H1 (cell line): Measurements from ENCODE around the gene SOX1. TPM values are rescaled to one million over a fixed set of nuclear protein-coding genes. Genes with fewer than 3 reads are reported as not detected.

Experiments
- CTCF ChIA-PET: fragments of 300-600 bp; sonication (Branson Sonifier 250); formaldehyde crosslinking; loops from one replicate; lab custom pipeline; 2021; ENCODE audit not compliant: partially characterized antibody; lab: Charles Lee
- POLR2A ChIA-PET: fragments of 300-600 bp; sonication (Branson Sonifier 250); formaldehyde crosslinking; loops from one replicate; lab custom pipeline; 2021; ENCODE audit warnings: inconsistent platforms; ENCODE audit not compliant: partially characterized antibody; lab: Charles Lee
- DNase-seq, 2 experiments: peaks; one replicate each; pipeline versions ENCODE4 v3.0.0 to v3.0.0-alpha.2; 2010 to 2022; ENCODE audit warnings: low spot score in 2 of 2, low read depth in 1 of 2, mixed read lengths in 1 of 2
- FAIRE-seq: peaks from 2 replicates; lab custom pipeline; 2011; peaks lifted over from hg19 to GRCh38; lab: Jason Lieb, UNC
- H2AFZ ChIP-seq: 2 replicates; pipeline ENCODE4 v1.8.1; 2012; ENCODE audit warnings: low read length, inconsistent platforms
- H2AK5ac ChIP-seq: 2 replicates; pipeline ENCODE4 v1.6.1; 2013; ENCODE audit warnings: low read depth, low read length
- H2BK120ac ChIP-seq: replicated peaks from 2 replicates; pipeline ENCODE3; 2013; ENCODE audit warnings: low read depth, low read length, inconsistent platforms
- H2BK12ac ChIP-seq: 2 replicates; pipeline ENCODE4 v1.6.1; 2013; ENCODE audit warnings: low read depth, low read length
- H2BK15ac ChIP-seq: 2 replicates; pipeline ENCODE4 v1.6.1; 2013; ENCODE audit warnings: low read length
- H2BK20ac ChIP-seq: 2 replicates; pipeline ENCODE4 v1.6.1; 2013; ENCODE audit warnings: low read length
- H2BK5ac ChIP-seq: 2 replicates; pipeline ENCODE4 v1.6.1; 2013; ENCODE audit warnings: low read depth, low read length
- H3K14ac ChIP-seq: 2 replicates; pipeline ENCODE4 v1.6.1; 2013; ENCODE audit warnings: inconsistent platforms; ENCODE audit not compliant: insufficient read length
- H3K18ac ChIP-seq: 2 replicates; pipeline ENCODE4 v1.6.1; 2013; ENCODE audit warnings: low read length; ENCODE audit errors: extremely low read depth
- H3K23ac ChIP-seq: 2 replicates; pipeline ENCODE4 v1.6.1; 2013; ENCODE audit warnings: inconsistent platforms; ENCODE audit not compliant: insufficient read length
- H3K23me2 ChIP-seq: 2 replicates; pipeline ENCODE4 v1.6.1; 2013; ENCODE audit warnings: low read depth, low read length
- H3K27ac ChIP-seq: 2 replicates; pipeline ENCODE4 v1.6.1; 2011; ENCODE audit warnings: low read depth, low read length, inconsistent platforms
- H3K27me3 ChIP-seq, 4 experiments: replicated peaks in 1 of 4; 1 replicate in 1 of 4; 2 replicates in 3 of 4; pipeline versions ENCODE4 v1.6.1 to v1.8.1; 2011 to 2013; ENCODE audit warnings: low read length in 3 of 4, mild to moderate bottlenecking in 3 of 4, inconsistent platforms in 2 of 4, mixed read lengths in 2 of 4, moderate library complexity in 1 of 4; ENCODE audit not compliant: control insufficient read depth in 3 of 4, insufficient read depth in 3 of 4; ENCODE audit errors: extremely low read depth in 1 of 4
- H3K36me3 ChIP-seq, 4 experiments: 2 replicates each; pipeline versions ENCODE4 v1.6.1 to v1.8.1; 2011 to 2013; ENCODE audit warnings: mild to moderate bottlenecking in 4 of 4, low read length in 3 of 4, moderate library complexity in 2 of 4, control low read depth in 1 of 4, inconsistent platforms in 1 of 4; ENCODE audit not compliant: insufficient read depth in 4 of 4, control insufficient read depth in 2 of 4
- H3K4ac ChIP-seq: replicated peaks from 2 replicates; pipeline ENCODE3; 2013; ENCODE audit warnings: low read length, low read depth, mixed read lengths, inconsistent platforms; ENCODE audit not compliant: insufficient read length
- H3K4me1 ChIP-seq, 4 experiments: replicated peaks in 1 of 4; 1 replicate in 1 of 4; 2 replicates in 3 of 4; pipeline versions ENCODE4 v1.6.1 to v1.8.1; 2011 to 2013; ENCODE audit warnings: low read length in 3 of 4, inconsistent platforms in 2 of 4, mixed read lengths in 1 of 4; ENCODE audit not compliant: insufficient read depth in 4 of 4, control insufficient read depth in 3 of 4
- H3K4me2 ChIP-seq, 2 experiments: 2 replicates each; pipeline versions ENCODE4 v1.6.1 to v1.8.1; 2011 to 2013; ENCODE audit warnings: low read depth in 2 of 2, low read length in 2 of 2, control low read depth in 1 of 2, inconsistent platforms in 1 of 2, mild to moderate bottlenecking in 1 of 2; ENCODE audit not compliant: insufficient read depth in 1 of 2
- H3K4me3 ChIP-seq, 4 experiments: fragments of 200-600, 300-600 bp in 1 of 4; sonication (generic), shearing (Covaris generic), sonication (Bioruptor Twin) in 1 of 4; 2 replicates each; pipeline versions ENCODE4 v1.5.1 to v1.8.1; 2011 to 2016; ENCODE audit warnings: low read length in 4 of 4, low read depth in 3 of 4, control low read depth in 2 of 4, inconsistent platforms in 2 of 4, mild to moderate bottlenecking in 2 of 4, mixed read lengths in 1 of 4, moderate library complexity in 1 of 4; ENCODE audit not compliant: insufficient read depth in 2 of 4; ENCODE audit errors: extremely low read depth in 1 of 4
- H3K56ac ChIP-seq: replicated peaks from 2 replicates; pipeline ENCODE3; 2013; ENCODE audit warnings: low read depth, mild to moderate bottlenecking, mixed read lengths, low read length, inconsistent platforms; ENCODE audit not compliant: insufficient read length
- H3K79me1 ChIP-seq: 2 replicates; pipeline ENCODE4 v1.6.1; 2013; ENCODE audit warnings: low read depth, low read length, control low read depth
- H3K79me2 ChIP-seq, 2 experiments: 2 replicates each; pipeline versions ENCODE4 v1.6.1 to v1.8.1; 2012 to 2013; ENCODE audit warnings: low read length in 2 of 2, mild to moderate bottlenecking in 2 of 2, inconsistent platforms in 1 of 2; ENCODE audit not compliant: insufficient read depth in 2 of 2, control insufficient read depth in 1 of 2
- H3K9ac ChIP-seq, 4 experiments: replicated peaks in 1 of 4; 1 replicate in 1 of 4; 2 replicates in 3 of 4; pipeline versions ENCODE4 v1.6.1 to v1.8.1; 2011 to 2013; ENCODE audit warnings: low read depth in 3 of 4, low read length in 3 of 4, control low read depth in 2 of 4, mild to moderate bottlenecking in 2 of 4, moderate library complexity in 2 of 4, inconsistent platforms in 1 of 4; ENCODE audit errors: extremely low read depth in 1 of 4
- H3K9me3 ChIP-seq, 2 experiments: 2 replicates each; pipeline versions ENCODE4 v1.6.1 to v1.8.1; 2012 to 2013; ENCODE audit warnings: mild to moderate bottlenecking in 2 of 2, moderate library complexity in 2 of 2, control low read depth in 1 of 2, inconsistent platforms in 1 of 2, low read depth in 1 of 2, low read length in 1 of 2, mixed read lengths in 1 of 2; ENCODE audit not compliant: insufficient read depth in 2 of 2
- H4K20me1 ChIP-seq, 2 experiments: replicated peaks in 1 of 2; 2 replicates each; pipeline versions ENCODE3 to v1.8.1; 2011 to 2013; ENCODE audit warnings: inconsistent platforms in 2 of 2, low read length in 2 of 2, mild to moderate bottlenecking in 1 of 2; ENCODE audit not compliant: insufficient read depth in 2 of 2, control insufficient read depth in 1 of 2
- H4K5ac ChIP-seq: 2 replicates; pipeline ENCODE4 v1.6.1; 2013; ENCODE audit warnings: low read length, low read depth, mixed read lengths, inconsistent platforms; ENCODE audit not compliant: insufficient read length
- H4K8ac ChIP-seq: 2 replicates; pipeline ENCODE4 v1.8.0; 2013; ENCODE audit warnings: mild to moderate bottlenecking, moderate library complexity, low read length, inconsistent platforms; ENCODE audit not compliant: insufficient read depth; ENCODE audit errors: extremely low read depth
- H4K91ac ChIP-seq: replicated peaks from 2 replicates; pipeline ENCODE3; 2013; ENCODE audit warnings: low read length, mixed read lengths, inconsistent platforms; ENCODE audit not compliant: insufficient read length
- ASH2L ChIP-seq: fragments of 200-600, 300-600 bp; sonication (generic); IDR thresholded peaks from one replicate; pipeline ENCODE4 v1.7.1; 2017; ENCODE audit warnings: low read length
- CBX8 ChIP-seq: fragments of 300-800, 300-1000 bp; sonication (generic); IDR thresholded peaks from 2 replicates; pipeline ENCODE4 v1.7.1; 2016; ENCODE audit warnings: low read depth, low read length, borderline replicate concordance
- EZH2 ChIP-seq: fragments of 200-600 bp; sonication (generic); IDR thresholded peaks from 2 replicates; pipeline ENCODE4 v1.7.1; 2012; ENCODE audit warnings: low read depth, mild to moderate bottlenecking, moderate library complexity, low read length, inconsistent platforms; ENCODE audit not compliant: severe bottlenecking
- POU5F1 ChIP-seq: IDR thresholded peaks from 2 replicates; pipeline ENCODE4 v1.6.1; 2011; ENCODE audit warnings: low read depth, mild to moderate bottlenecking, low read length, moderate library complexity
- RNF2 ChIP-seq: fragments of 200-900, 300-1000 bp; sonication (generic); IDR thresholded peaks from 2 replicates; pipeline ENCODE4 v1.7.1; 2016; ENCODE audit warnings: borderline replicate concordance, low read depth, mild to moderate bottlenecking, antibody characterized with exemption, low read length; ENCODE audit not compliant: poor library complexity, severe bottlenecking; ENCODE audit errors: missing control alignments
- SIN3A ChIP-seq, 2 experiments: IDR thresholded peaks in 1 of 2; conservative IDR thresholded peaks in 1 of 2; 2 replicates each; pipeline ENCODE4 v1.6.1; 2011 to 2012; ENCODE audit warnings: low read length in 2 of 2, improper control_type of control experiment in 1 of 2, low read depth in 1 of 2, mild to moderate bottlenecking in 1 of 2
- SUZ12 ChIP-seq: fragments of 200-600 bp; sonication (generic); IDR thresholded peaks from 2 replicates; pipeline ENCODE4 v1.6.1; 2012; ENCODE audit warnings: mild to moderate bottlenecking, inconsistent platforms, low read length, moderate library complexity, mixed read lengths
- TBP ChIP-seq: IDR thresholded peaks from 2 replicates; pipeline ENCODE4 v1.6.1; 2011; ENCODE audit warnings: low read depth, low read length, improper control_type of control experiment
- WGBS, 2 experiments: shearing (Covaris generic) in 1 of 2; methylation state at CpG; one replicate each; pipeline versions ENCODE4 v1.1.6 to v1.1.7; 2013 to 2015; ENCODE audit warnings: low lambda C conversion rate in 2 of 2, mixed read lengths in 2 of 2, inconsistent platforms in 1 of 2, low coverage in 1 of 2, missing lambda C conversion rate in 1 of 2; ENCODE audit not compliant: insufficient replicate concordance in 2 of 2, insufficient coverage in 1 of 2, insufficient read length in 1 of 2; ENCODE audit errors: extremely low coverage in 1 of 2, missing lambda C conversion rate in 1 of 2; 5-methylcytosine and 5-hydroxymethylcytosine counted together
- polyA plus RNA-seq, 7 experiments: library from polyadenylated mRNA; depleted of rRNA in 3 of 7; stranded (reverse) in 5 of 7; unstranded in 2 of 7; fragments of >200 nt in 5 of 7; fragments of 200-250 nt in 2 of 7; gene quantifications; 1 replicate in 5 of 7; 2 replicates in 1 of 7; 4 replicates in 1 of 7; pipeline versions ENCODE4 v1.2.1 to v1.2.3, GENCODE V29; 2011 to 2013; ENCODE audit warnings: missing spikeins in 2 of 7, mixed read lengths in 2 of 7
- total RNA-seq: library from RNA; stranded (reverse); fragmentation: NEBNext Ultra II Directional; extraction: Animal tissue kit (Norgen Biotek cat#: 25700); gene quantifications from 2 replicates; pipeline ENCODE4 v1.2.1, GENCODE V29; 2021
- TF ChIP-seq, protein P1 (sequence below): IDR thresholded peaks from 2 replicates; pipeline ENCODE4 v1.6.1; 2012; ENCODE audit warnings: inconsistent platforms

The SOX1 gene
- total and polyA plus RNA-seq, 2 of the 8 experiments (the other 6 are each of a cell fraction or from before 2014, with no cell fraction given), result 0.03 to 0.09 TPM

DNA sequence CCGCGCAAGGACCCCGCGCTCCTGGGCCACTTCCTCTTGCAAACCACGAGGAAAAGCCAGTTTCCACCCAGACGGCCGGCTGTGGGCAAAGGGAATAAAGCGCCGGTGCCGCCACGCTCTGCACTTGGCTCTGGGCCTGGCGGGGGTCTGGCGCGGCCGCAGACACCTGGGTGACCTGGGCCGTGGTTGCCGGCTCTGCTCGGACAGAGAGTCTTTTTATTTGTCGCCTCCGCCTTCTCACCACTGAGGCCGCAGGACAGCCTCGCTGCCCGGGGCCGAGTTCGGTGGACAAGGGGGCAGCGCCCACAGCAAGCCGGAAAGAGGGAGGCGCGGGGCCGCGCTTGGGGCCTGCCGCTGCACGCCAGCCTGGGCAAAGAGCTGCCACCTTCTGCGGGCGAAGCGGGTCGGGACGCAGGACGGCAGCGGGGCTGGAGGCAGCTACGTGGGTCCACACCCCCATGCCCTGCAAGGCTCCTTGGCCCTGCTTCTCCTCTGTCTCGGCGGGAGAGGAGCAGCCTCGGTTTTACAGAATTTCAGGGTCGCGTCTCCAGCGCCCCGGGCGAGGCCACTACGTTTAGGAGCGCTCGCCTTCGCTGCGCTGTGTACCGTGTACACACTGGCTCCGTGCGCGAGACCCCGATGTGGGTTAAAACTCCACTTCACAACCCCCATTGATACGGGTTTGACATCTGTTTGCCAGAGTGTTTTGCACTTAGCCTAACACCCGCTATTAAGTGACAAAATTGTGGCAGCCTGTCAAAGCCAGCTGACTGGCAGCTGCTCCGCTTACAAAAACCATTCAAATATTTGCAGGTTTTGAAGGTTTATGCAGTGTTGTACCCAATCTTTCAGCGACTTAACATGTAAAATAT is 13.0 kb upstream of the SOX1 start:
- Histone ChIP-seq H4K91ac (peak overlapping the region; percentile 36), H2BK15ac (no peak overlapping the region; the same call in 1 of the 2 replicates), H3K27me3 (peaks cover 67 to 87% (median 83%) of the 10 kb centered on the region in 4 experiments), H3K27ac (no peak overlapping the region), H3K9me3 (no peaks in the 10 kb centered on the region; a peak in 1 of 4 replicates), H3K79me1 (no peaks in the 10 kb centered on the region), H4K8ac (peak overlapping the region; percentile 60; the same call in 1 of the 2 replicates), H3K4me3 (peak overlapping the region; percentile 22 to 60 (median 34); a peak in 7 of 8 replicates), H2AFZ (no peak overlapping the region), H3K36me3 (peaks cover 0 to 6% (median 0%) of the 10 kb centered on the region in 4 experiments; a peak in 1 of 8 replicates), H3K4me1 (peaks cover 3 to 28% (median 20%) of the 10 kb centered on the region in 4 experiments), H2BK20ac (no peak overlapping the region), H2BK120ac (no peak overlapping the region), H3K56ac (no peak overlapping the region), H3K23me2 (peaks cover 5% of the 10 kb centered on the region; the same call in 1 of the 2 replicates), H3K4me2 (peak overlapping the region; percentile 75 to 81), H2AK5ac (no peak overlapping the region), H3K23ac (no peak overlapping the region), H3K4ac (no peak overlapping the region), H3K9ac (no peak overlapping the region), H2BK5ac (peak overlapping the region; percentile 7; the same call in 1 of the 2 replicates), H4K20me1 (peaks cover 10 to 16% of the 10 kb centered on the region in 2 experiments), H3K14ac (no peak overlapping the region), H4K5ac (no peak overlapping the region), H3K79me2 (no peaks in the 10 kb centered on the region), H3K18ac (peak overlapping the region; percentile 38; the same call in 1 of the 2 replicates), H2BK12ac (no peak overlapping the region)
- POLR2A ChIA-PET, result no interaction called here
- CTCF ChIA-PET, result interaction anchor here (1.4 to 2.1 kb wide), 3 partner anchors 11 to 580 kb away, joined by 3 to 5 read pairs (median 4); no protein-coding TSS in a partner anchor
- WGBS, 2 experiments, result 1% methylated on average over 49 of the region's 63 CpGs; no CpG with 5 or more reads in 1 of the 2 experiments
- FAIRE-seq, result no peak
- DNase-seq, result peak in 1 of 2 experiments; percentile 73
- peak; percentile 78; the same call in 1 of the 2 replicates for TF ChIP-seq CBX8
- no peak for TF ChIP-seq POU5F1
- peak; percentile 89 for TF ChIP-seq SUZ12
- 0 out of 2 replicates have a peak, but pooled peaks have one; percentile 28 for TF ChIP-seq TBP
- TF ChIP-seq EZH2, result peak; percentile 90
- TF ChIP-seq, protein P1, sequence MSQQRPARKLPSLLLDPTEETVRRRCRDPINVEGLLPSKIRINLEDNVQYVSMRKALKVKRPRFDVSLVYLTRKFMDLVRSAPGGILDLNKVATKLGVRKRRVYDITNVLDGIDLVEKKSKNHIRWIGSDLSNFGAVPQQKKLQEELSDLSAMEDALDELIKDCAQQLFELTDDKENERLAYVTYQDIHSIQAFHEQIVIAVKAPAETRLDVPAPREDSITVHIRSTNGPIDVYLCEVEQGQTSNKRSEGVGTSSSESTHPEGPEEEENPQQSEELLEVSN, result no peak
- peak; percentile 17 for TF ChIP-seq ASH2L
- peak; percentile 17 for TF ChIP-seq RNF2
- TF ChIP-seq SIN3A (conservative IDR thresholded peaks at IDR 0.05 in 1 of 2, IDR thresholded peaks at IDR 0.05 in 1 of 2; ENCODE audit: low read depth in 1 of 2, low read length in 2 of 2), result peak in 1 of 2 experiments; percentile 63; a peak in 1 of 4 replicates
